HepG2 (cell line): ENCODE results near the gene CST3. TPM values are rescaled to one million over a fixed set of nuclear protein-coding genes. Genes with fewer than 3 reads are reported as not detected.

Source experiments
- ARID4A ChIP-seq: sonication (generic); formaldehyde crosslinking; IDR thresholded peaks from 2 replicates; pipeline ENCODE4 v1.5.0; 2020; ENCODE audit warnings: mild to moderate bottlenecking, missing genetic modification reagents, borderline replicate concordance
- GMEB1 ChIP-seq: sonication (generic); formaldehyde crosslinking; IDR thresholded peaks from 2 replicates; pipeline ENCODE4 v1.5.1; 2020; ENCODE audit warnings: missing genetic modification reagents, mild to moderate bottlenecking, borderline replicate concordance
- HNF1A ChIP-seq, 2 experiments: sonication (generic) in 1 of 2; formaldehyde crosslinking in 1 of 2; IDR thresholded peaks; 2 replicates each; pipeline versions ENCODE4 v1.4.0 to v1.6.1; 2016 to 2020; ENCODE audit warnings: borderline replicate concordance in 1 of 2, low read depth in 1 of 2, mild to moderate bottlenecking in 1 of 2, missing genetic modification reagents in 1 of 2
- IRX3 ChIP-seq: sonication (generic); formaldehyde crosslinking; IDR thresholded peaks from 2 replicates; pipeline ENCODE4 v1.8.1; 2023; ENCODE audit warnings: mild to moderate bottlenecking, low read depth, missing genetic modification reagents, borderline replicate concordance
- NCOA1 ChIP-seq: sonication (generic); formaldehyde crosslinking; IDR thresholded peaks from 2 replicates; pipeline ENCODE4 v1.9.0; 2021; ENCODE audit warnings: missing genetic modification reagents
- SNRNP70 ChIP-seq: fragments of 200-400 bp; formaldehyde crosslinking; IDR thresholded peaks from 2 replicates; pipeline ENCODE4 v1.6.1; 2017; ENCODE audit warnings: mild to moderate bottlenecking, low read depth, low read length, moderate library complexity
- SOX13 ChIP-seq, 3 experiments: fragments of 450-650 bp in 1 of 3; sonication (generic) in 1 of 3; formaldehyde crosslinking in 1 of 3; IDR thresholded peaks in 2 of 3; conservative IDR thresholded peaks in 1 of 3; 2 replicates each; pipeline versions ENCODE4 v1.5.0 to v1.6.1; 2016 to 2020; ENCODE audit warnings: antibody characterized with exemption in 1 of 3, mild to moderate bottlenecking in 1 of 3, missing compliant biosample characterization in 1 of 3, missing genetic modification reagents in 1 of 3, moderate library complexity in 1 of 3
- XRCC5 ChIP-seq: fragments of 200-400 bp; formaldehyde crosslinking; optimal IDR thresholded peaks from 2 replicates; pipeline ENCODE3; 2017; ENCODE audit warnings: mild to moderate bottlenecking, low read length
- YEATS4 ChIP-seq: sonication (generic); formaldehyde crosslinking; IDR thresholded peaks from 2 replicates; pipeline ENCODE4 v1.4.0; 2020; ENCODE audit warnings: missing genetic modification reagents, borderline replicate concordance
- ZMAT3 ChIP-seq: sonication (generic); formaldehyde crosslinking; conservative IDR thresholded peaks from 2 replicates; pipeline ENCODE4 v1.7.0; 2021; ENCODE audit warnings: missing genetic modification reagents
- ZNF557 ChIP-seq: sonication (generic); formaldehyde crosslinking; IDR thresholded peaks from 2 replicates; pipeline ENCODE4 v1.4.0; 2020; ENCODE audit warnings: missing genetic modification reagents
- ZXDC ChIP-seq: sonication (generic); formaldehyde crosslinking; IDR thresholded peaks from 2 replicates; pipeline ENCODE4 v1.5.0; 2020; ENCODE audit warnings: mild to moderate bottlenecking, missing genetic modification reagents
- polyA plus RNA-seq, 8 experiments: library from polyadenylated mRNA; depleted of rRNA in 3 of 8; stranded (reverse) in 7 of 8; unstranded in 1 of 8; fragments of >200 nt; fragmentation: Illumina TruSeq in 4 of 8; extraction: Trizol in 4 of 8; gene quantifications; 2 replicates each; pipeline versions ENCODE4 v1.2.1 to v1.2.3, GENCODE V29; 2011 to 2016; ENCODE audit warnings: low read depth in 4 of 8, missing spikeins in 1 of 8, mixed read lengths in 1 of 8; ENCODE audit not compliant: insufficient read depth in 1 of 8
- total RNA-seq, 5 experiments: library from RNA; depleted of rRNA; stranded (reverse); fragments of >200 nt; fragmentation: Illumina TruSeq; extraction: Trizol; gene quantifications; 2 replicates each; pipeline ENCODE4 v1.2.3, GENCODE V29; 2016; ENCODE audit warnings: low read depth in 1 of 5

Gene CST3
- total and polyA plus RNA-seq, 2 of the 13 experiments (the other 11 are each of a cell fraction or from before 2014, with no cell fraction given): 690 to 1,005 TPM

- TF ChIP-seq ARID4A (CRISPR knock-in tag) (peak; percentile 31; the same call in 1 of the 2 replicates), IRX3 (CRISPR knock-in tag) (no peak; the same call in 1 of the 2 replicates), YEATS4 (CRISPR knock-in tag) (peak; percentile 75), XRCC5 (peak; percentile 71), HNF1A (IDR thresholded peaks at IDR 0.05; ENCODE audit: low read depth) (peak; percentile 91), HNF1A (CRISPR knock-in tag; IDR thresholded peaks at IDR 0.05; ENCODE audit: borderline replicate concordance) (peak; percentile 95), ZXDC (no peak), NCOA1 (CRISPR knock-in tag) (peak; percentile 33; the same call in 1 of the 2 replicates), ZNF557 (CRISPR knock-in tag) (peak; percentile 79), GMEB1 (CRISPR knock-in tag) (0 out of 2 replicates have a peak, but pooled peaks have one; percentile 8), SOX13 (IDR thresholded peaks at IDR 0.05) (0 out of 2 replicates have a peak, but pooled peaks have one; percentile 41), SOX13 (CRISPR knock-in tag; conservative IDR thresholded peaks at IDR 0.05 in 1 of 2, IDR thresholded peaks at IDR 0.05 in 1 of 2) (peak; percentile 26 to 76; a peak in 2 of 4 replicates), SNRNP70 (no peak), ZMAT3 (CRISPR knock-in tag) (peak; percentile 56; the same call in 1 of the 2 replicates)
These were observed 21.3 kb upstream of the CST3 start (continued) for GRCh38 chr20:23658989-23659609.
